HFFc6 (cell line): ENCODE results near the gene TWIST2. TPM values are rescaled to one million over a fixed set of nuclear protein-coding genes. Genes with fewer than 3 reads are reported as not detected.

ENCODE experiments used
- DNase-seq: peaks from one replicate; pipeline ENCODE4 v3.0.0-alpha.2; 2018
- H3K27ac Mint-ChIP-seq: 2 replicates; pipeline ENCODE4 v1.8.0; 2020; ENCODE audit warnings: mild to moderate bottlenecking, mixed read lengths
- H3K27me3 Mint-ChIP-seq: 2 replicates; pipeline ENCODE4 v1.8.0; 2021; ENCODE audit warnings: mild to moderate bottlenecking, moderate library complexity, mixed read lengths; ENCODE audit not compliant: insufficient read depth
- H3K36me3 Mint-ChIP-seq: 2 replicates; pipeline ENCODE4 v1.8.0; 2021; ENCODE audit warnings: low read depth, mixed read lengths
- H3K4me1 Mint-ChIP-seq: 2 replicates; pipeline ENCODE4 v1.8.0; 2020; ENCODE audit warnings: low read depth, mixed read lengths
- H3K4me3 Mint-ChIP-seq: 2 replicates; pipeline ENCODE4 v1.8.0; 2020; ENCODE audit warnings: mild to moderate bottlenecking, moderate library complexity, mixed read lengths
- H3K9me3 Mint-ChIP-seq: 2 replicates; pipeline ENCODE4 v1.8.0; 2020; ENCODE audit warnings: mild to moderate bottlenecking, mixed read lengths
- CTCF ChIP-seq: fragments of 200-600 bp; sonication (generic); IDR thresholded peaks from 2 replicates; pipeline ENCODE4 v1.5.0; 2021; ENCODE audit warnings: antibody characterized with exemption, mild to moderate bottlenecking
- total RNA-seq, 6 experiments: library from RNA; stranded (reverse); fragmentation: NEBNext Ultra II Directional; extraction: Animal tissue kit (Norgen Biotek cat#: 25700); gene quantifications; 2 replicates in 1 of 6; 3 replicates in 5 of 6; pipeline ENCODE4 v1.2.3, GENCODE V29; 2021

TWIST2 gene
- total RNA-seq, 6 experiments from 2014 or later = 127 to 146 (median 137) TPM

GRCh38 chr2:238862701-238863100 lies 14.8 kb downstream of the TWIST2 start:
- Mint-ChIP-seq H3K4me3 (peak overlapping the region; percentile 82), H3K4me1 (peaks cover 100% of the 10 kb centered on the region), H3K27me3 (peaks cover 15% of the 10 kb centered on the region), H3K9me3 (no peaks in the 10 kb centered on the region), H3K36me3 (peaks cover 40% of the 10 kb centered on the region), H3K27ac (peak overlapping the region; percentile 98)
- no peak for TF ChIP-seq CTCF
- no peak for DNase-seq

GRCh38 chr2:238863231-238863630 lies 15.3 kb downstream of the TWIST2 start:
- peak overlapping the region; percentile 98 for H3K27ac Mint-ChIP-seq
- H3K36me3 Mint-ChIP-seq = peaks cover 36% of the 10 kb centered on the region
- H3K27me3 Mint-ChIP-seq = peaks cover 19% of the 10 kb centered on the region
- no peaks in the 10 kb centered on the region for H3K9me3 Mint-ChIP-seq
- H3K4me3 Mint-ChIP-seq = peak overlapping the region; percentile 82
- H3K4me1 Mint-ChIP-seq = peaks cover 100% of the 10 kb centered on the region
- no peak for TF ChIP-seq CTCF
- DNase-seq = no peak

GRCh38 chr2:238863749-238864206 lies 15.9 kb downstream of the TWIST2 start:
- TF ChIP-seq CTCF = no peak
- H3K36me3 Mint-ChIP-seq = peaks cover 32% of the 10 kb centered on the region
- H3K27me3 Mint-ChIP-seq = peaks cover 21% of the 10 kb centered on the region
- peak overlapping the region; percentile 98 for H3K27ac Mint-ChIP-seq
- peaks cover 100% of the 10 kb centered on the region for H3K4me1 Mint-ChIP-seq
- DNase-seq = no peak
- no peaks in the 10 kb centered on the region for H3K9me3 Mint-ChIP-seq
- H3K4me3 Mint-ChIP-seq = peak overlapping the region; percentile 82

- peak overlapping the region; percentile 82 for H3K4me3 Mint-ChIP-seq
Measured at GRCh38 chr2:238864207-238865014, 16.5 kb downstream of the TWIST2 start.

GRCh38 chr2:238865015-238865719 lies 17.3 kb downstream of the TWIST2 start:
- Mint-ChIP-seq H3K27ac (peak overlapping the region; percentile 98), H3K4me3 (peak overlapping the region; percentile 58)
- no peak for DNase-seq

More at GRCh38 chr2:238864207-238865014, 16.5 kb downstream of the TWIST2 start:
- Mint-ChIP-seq H3K36me3 (peaks cover 26% of the 10 kb centered on the region), H3K27me3 (peaks cover 21% of the 10 kb centered on the region), H3K9me3 (no peaks in the 10 kb centered on the region), H3K4me1 (peaks cover 100% of the 10 kb centered on the region), H3K27ac (peak overlapping the region; percentile 98)
- peak; percentile 100 for DNase-seq
- TF ChIP-seq CTCF = no peak

More at GRCh38 chr2:238865015-238865719, 17.3 kb downstream of the TWIST2 start:
- H3K9me3 Mint-ChIP-seq = peaks cover 4% of the 10 kb centered on the region
- H3K27me3 Mint-ChIP-seq = peaks cover 21% of the 10 kb centered on the region
- peaks cover 99% of the 10 kb centered on the region for H3K4me1 Mint-ChIP-seq
- H3K36me3 Mint-ChIP-seq = peaks cover 24% of the 10 kb centered on the region
- TF ChIP-seq CTCF = no peak
